ENCODE measurements around the gene PNLIP. TPM values are rescaled to one million over a fixed set of nuclear protein-coding genes. Genes with fewer than 3 reads are reported as not detected.

PNLIP gene
- total and polyA plus RNA-seq, 9 of the 15 experiments (the other 6 are each of a cell fraction or from before 2014, with no cell fraction given) = 0.69 TPM; not detected in 8

DNA sequence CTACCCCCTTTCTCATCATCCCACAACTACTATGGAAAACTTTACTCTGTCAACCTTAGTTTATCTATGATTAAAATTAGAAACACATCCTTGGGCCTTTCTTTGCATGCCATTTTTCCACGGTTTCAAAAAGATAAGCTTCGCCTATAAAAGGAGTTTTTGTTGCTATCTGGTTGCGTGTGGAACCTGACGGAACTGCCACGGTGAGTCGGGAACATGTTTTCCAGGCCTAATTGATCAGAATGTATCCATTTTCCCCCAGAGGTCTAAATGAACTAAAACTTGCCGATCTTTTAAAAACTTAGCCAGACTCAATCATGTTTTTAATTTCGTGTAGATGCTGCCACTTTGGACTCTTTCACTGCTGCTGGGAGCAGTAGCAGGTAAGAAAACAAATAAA is at the start of gene PNLIP (continued):
- TF ChIP-seq ZNF76 (CRISPR knock-in tag; IDR thresholded peaks at IDR 0.05; ENCODE audit: borderline replicate concordance) (no peak), POLR3A (IDR thresholded peaks at IDR 0.05; ENCODE audit: borderline replicate concordance, extremely low read depth, insufficient read depth, insufficient read length) (no peak), POU5F1 (IDR thresholded peaks at IDR 0.05; ENCODE audit: borderline replicate concordance, low read depth, low read length, partially characterized antibody) (no peak), RAD51 (IDR thresholded peaks at IDR 0.05; ENCODE audit: borderline replicate concordance, low read depth) (no peak)
- TF ChIP-seq, protein P1, sequence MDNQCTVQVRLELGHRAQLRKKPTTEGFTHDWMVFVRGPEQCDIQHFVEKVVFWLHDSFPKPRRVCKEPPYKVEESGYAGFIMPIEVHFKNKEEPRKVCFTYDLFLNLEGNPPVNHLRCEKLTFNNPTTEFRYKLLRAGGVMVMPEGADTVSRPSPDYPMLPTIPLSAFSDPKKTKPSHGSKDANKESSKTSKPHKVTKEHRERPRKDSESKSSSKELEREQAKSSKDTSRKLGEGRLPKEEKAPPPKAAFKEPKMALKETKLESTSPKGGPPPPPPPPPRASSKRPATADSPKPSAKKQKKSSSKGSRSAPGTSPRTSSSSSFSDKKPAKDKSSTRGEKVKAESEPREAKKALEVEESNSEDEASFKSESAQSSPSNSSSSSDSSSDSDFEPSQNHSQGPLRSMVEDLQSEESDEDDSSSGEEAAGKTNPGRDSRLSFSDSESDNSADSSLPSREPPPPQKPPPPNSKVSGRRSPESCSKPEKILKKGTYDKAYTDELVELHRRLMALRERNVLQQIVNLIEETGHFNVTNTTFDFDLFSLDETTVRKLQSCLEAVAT (IDR thresholded peaks at IDR 0.05) = no peak

DNA sequence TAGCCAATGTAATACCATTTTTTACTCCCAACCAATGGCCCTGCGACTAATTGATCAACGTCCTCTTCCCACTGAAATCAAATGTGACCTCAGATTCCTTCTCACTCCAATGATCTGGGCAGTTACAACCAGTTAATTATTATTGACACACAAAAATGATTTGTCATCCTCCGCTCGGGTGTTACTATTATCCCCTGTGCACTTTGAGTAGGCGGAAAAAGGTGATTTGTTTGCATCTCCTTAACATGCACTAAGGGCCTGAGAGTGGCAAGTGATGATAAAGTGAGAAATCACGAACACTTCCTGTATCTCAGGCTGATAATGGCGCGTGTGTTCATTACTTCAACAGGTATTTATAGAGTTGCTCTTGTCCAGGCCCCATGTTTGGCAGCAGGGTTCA is 40.9 kb upstream of the PNLIP start:
- ATAC-seq (no peak), DNase-seq (ENCODE audit: extremely low read depth in 1 of 4, low spot score in 3 of 4) (no peak), FAIRE-seq (no peak)
- no peak overlapping the region for H3K4me3 ChIP-seq
- H3K4me1 ChIP-seq (replicated peaks in 1 of 2; ENCODE audit: control insufficient read depth in 2 of 2, insufficient read depth in 2 of 2, low read length in 2 of 2) = no peaks in the 10 kb centered on the region
- H3K27ac ChIP-seq (ENCODE audit: extremely low read depth, low read depth, low read length) = no peak overlapping the region
- BruUV-seq (replicated peaks) = no TSS peak
- POLR2A ChIA-PET = no interaction called here
- WGBS (ENCODE audit: insufficient coverage, low coverage, missing lambda C conversion rate) = under 1% methylated on average over 8 of the region's 8 CpGs
- in situ Hi-C loops (cut with MboI) = no loop called here
- H3K9me3 ChIP-seq (replicated peaks; ENCODE audit: control insufficient read depth, insufficient read depth, low read depth, low read length) = no peaks in the 10 kb centered on the region
- H2AFZ ChIP-seq (ENCODE audit: low read depth, low read length) = no peak overlapping the region
- CTCF ChIA-PET (ENCODE audit: low intra/inter-chr PET ratio) = no interaction called here
- no peak overlapping the region for H3K4me2 ChIP-seq (ENCODE audit: insufficient read depth, low read length)
- no peaks in the 10 kb centered on the region for H4K20me1 ChIP-seq (replicated peaks; ENCODE audit: control insufficient read depth, insufficient read depth, low read length)
- H3K27me3 ChIP-seq (ENCODE audit: control insufficient read depth in 2 of 2, insufficient read depth in 2 of 2, low read length in 2 of 2) = no peaks in the 10 kb centered on the region
- H3K79me2 ChIP-seq (ENCODE audit: control insufficient read depth, insufficient read depth, low read length) = no peaks in the 10 kb centered on the region
- H3K9ac ChIP-seq (ENCODE audit: insufficient read depth in 1 of 2, low read depth in 2 of 2, low read length in 2 of 2) = no peak overlapping the region
- no peaks in the 10 kb centered on the region for H3K9me1 ChIP-seq (ENCODE audit: control insufficient read depth, insufficient read depth, low read length)
- H3K36me3 ChIP-seq (ENCODE audit: control insufficient read depth, insufficient read depth, low read length) = no peaks in the 10 kb centered on the region
- intact Hi-C loops (cut with micrococcal nuclease) = no loop called here
- TF ChIP-seq, protein P2, sequence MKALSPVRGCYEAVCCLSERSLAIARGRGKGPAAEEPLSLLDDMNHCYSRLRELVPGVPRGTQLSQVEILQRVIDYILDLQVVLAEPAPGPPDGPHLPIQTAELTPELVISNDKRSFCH (CRISPR knock-in tag; IDR thresholded peaks at IDR 0.05) = no peak
- TF ChIP-seq, protein P2 (tag; IDR thresholded peaks at IDR 0.05) = no peak
- TF ChIP-seq HMG20A (CRISPR knock-in tag; conservative IDR thresholded peaks at IDR 0.05) = no peak
- TF ChIP-seq DPF2 (IDR thresholded peaks at IDR 0.05) = no peak
- no peak for TF ChIP-seq SP2 (IDR thresholded peaks at IDR 0.05; ENCODE audit: extremely low read depth, low read depth, low read length, poor library complexity, severe bottlenecking)
- TF ChIP-seq, protein P3, sequence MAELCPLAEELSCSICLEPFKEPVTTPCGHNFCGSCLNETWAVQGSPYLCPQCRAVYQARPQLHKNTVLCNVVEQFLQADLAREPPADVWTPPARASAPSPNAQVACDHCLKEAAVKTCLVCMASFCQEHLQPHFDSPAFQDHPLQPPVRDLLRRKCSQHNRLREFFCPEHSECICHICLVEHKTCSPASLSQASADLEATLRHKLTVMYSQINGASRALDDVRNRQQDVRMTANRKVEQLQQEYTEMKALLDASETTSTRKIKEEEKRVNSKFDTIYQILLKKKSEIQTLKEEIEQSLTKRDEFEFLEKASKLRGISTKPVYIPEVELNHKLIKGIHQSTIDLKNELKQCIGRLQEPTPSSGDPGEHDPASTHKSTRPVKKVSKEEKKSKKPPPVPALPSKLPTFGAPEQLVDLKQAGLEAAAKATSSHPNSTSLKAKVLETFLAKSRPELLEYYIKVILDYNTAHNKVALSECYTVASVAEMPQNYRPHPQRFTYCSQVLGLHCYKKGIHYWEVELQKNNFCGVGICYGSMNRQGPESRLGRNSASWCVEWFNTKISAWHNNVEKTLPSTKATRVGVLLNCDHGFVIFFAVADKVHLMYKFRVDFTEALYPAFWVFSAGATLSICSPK (IDR thresholded peaks at IDR 0.05; ENCODE audit: borderline replicate concordance) = no peak
- TF ChIP-seq POLR2B (IDR thresholded peaks at IDR 0.05; ENCODE audit: low read depth, partially characterized antibody) = no peak
- no peak for TF ChIP-seq PCBP1 (IDR thresholded peaks at IDR 0.05; ENCODE audit: low read depth, low read length, poor library complexity, severe bottlenecking)
- no peak for TF ChIP-seq PPARD (CRISPR knock-in tag; IDR thresholded peaks at IDR 0.05)
- TF ChIP-seq, protein P4, sequence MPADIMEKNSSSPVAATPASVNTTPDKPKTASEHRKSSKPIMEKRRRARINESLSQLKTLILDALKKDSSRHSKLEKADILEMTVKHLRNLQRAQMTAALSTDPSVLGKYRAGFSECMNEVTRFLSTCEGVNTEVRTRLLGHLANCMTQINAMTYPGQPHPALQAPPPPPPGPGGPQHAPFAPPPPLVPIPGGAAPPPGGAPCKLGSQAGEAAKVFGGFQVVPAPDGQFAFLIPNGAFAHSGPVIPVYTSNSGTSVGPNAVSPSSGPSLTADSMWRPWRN (IDR thresholded peaks at IDR 0.05; ENCODE audit: low read depth) = no peak
- TF ChIP-seq ZFP36 (IDR thresholded peaks at IDR 0.05; ENCODE audit: low read depth, low read length, partially characterized antibody) = no peak
- TF ChIP-seq NCOA1 (IDR thresholded peaks at IDR 0.05; ENCODE audit: low read depth) = no peak
- no peak for TF ChIP-seq RBM25 (IDR thresholded peaks at IDR 0.05; ENCODE audit: low read depth, low read length, severe bottlenecking)
- TF ChIP-seq MTA1 (IDR thresholded peaks at IDR 0.05; ENCODE audit: borderline replicate concordance) = no peak
